IPS DF 19.7 (cell line): ENCODE data around the gene SPEF1.

Experiments
- DNase-seq: peaks from one replicate; pipeline ENCODE4 v3.0.0-alpha.2; 2013; ENCODE audit warnings: low read depth, low spot score

Gene SPEF1

DNA sequence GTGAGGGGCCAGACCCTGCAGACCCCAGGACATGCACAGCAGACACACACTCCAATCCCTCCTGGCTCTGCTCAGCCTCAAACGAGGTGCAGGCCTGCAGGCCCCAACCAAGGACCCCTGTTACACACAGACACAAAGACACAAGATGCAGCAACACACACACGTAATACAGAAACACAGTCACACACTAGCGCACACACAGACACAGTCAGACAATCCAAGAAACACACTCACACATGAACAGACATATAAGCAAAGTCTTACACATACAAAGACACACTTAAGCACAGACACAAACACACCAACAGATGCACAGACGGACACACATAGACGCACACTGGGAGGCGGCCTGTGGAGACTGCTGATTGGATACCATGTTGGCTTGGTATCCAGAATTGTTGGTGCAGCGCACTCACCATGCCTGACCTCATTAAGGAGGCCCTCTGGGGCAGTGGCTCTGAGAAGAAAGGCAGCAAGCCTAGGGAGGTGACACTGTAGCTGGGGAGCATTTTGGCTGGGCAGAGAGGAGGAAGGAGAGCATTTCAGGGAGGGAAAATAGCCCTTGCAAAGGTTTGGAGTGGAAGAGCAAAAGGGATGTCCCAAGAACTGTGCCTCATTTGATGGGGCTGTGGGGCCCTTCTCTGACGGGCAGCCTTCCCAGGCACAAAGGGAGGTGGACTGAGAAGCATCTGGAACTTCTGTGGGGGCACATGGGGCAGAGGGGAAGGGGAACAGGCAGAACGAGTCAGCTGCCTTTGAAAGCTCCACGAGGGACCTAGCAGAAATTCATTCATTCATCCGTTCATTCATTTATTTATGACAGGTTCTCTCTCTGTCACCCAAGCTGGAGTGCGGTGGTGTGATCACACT, 50.2 kb downstream of the SPEF1 start:
- DNase-seq: no peak

DNA sequence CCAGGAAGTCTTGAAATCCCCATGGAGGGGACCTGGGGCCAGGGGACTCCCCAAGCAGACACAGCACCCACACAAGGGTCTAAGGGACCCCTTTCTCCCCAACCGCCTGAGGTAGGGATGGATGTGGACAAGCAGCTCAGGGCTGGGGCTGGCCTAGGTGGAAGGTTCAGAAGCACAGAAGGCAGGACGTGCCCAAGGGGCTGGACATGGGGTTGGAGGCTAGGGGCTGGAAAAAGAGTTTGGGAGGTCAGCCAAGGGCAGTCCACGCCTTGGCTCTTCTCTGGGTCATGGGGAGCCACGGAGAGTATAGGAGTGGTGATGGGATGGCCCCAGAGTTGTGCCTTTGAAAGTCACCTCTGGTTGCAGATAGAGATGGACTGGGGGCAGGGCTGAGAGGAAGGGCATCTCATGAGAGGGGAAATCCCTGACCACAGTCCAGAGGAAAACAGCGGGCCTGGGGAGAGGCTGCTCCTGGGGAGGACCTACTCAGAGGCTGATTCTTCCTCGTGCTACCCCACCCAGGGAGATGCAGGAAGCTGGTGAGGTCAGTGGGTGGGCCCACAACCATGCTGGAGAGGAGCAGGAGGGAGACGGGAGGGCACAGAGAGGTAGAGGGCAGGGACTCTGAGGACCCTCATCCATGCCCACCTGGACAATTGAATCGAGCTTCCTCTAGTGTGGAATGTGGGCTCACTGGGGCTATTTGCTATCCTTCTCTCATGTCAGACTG, 51.3 kb downstream of the SPEF1 start:
- DNase-seq: no peak

DNA sequence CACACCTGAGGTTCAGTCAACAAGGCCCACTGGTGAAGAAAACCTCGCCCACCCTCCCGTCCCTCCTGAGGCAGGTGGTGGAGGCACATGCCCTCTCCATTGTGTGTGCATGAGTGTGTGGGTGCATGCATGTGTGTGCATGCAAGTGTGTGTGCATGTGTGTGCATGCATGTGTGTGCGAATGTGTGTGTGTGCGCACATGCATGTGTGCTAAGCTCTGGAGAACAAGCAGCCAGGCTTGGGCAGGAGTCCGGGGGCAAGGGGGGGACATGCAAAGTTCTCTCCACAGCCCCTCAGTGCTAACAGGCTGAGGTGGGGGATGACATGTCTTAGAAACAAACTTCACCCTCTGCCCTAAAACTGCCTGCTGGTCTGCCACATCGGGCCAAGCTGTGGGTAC, 51.9 kb downstream of the SPEF1 start:
- DNase-seq: no peak

DNA sequence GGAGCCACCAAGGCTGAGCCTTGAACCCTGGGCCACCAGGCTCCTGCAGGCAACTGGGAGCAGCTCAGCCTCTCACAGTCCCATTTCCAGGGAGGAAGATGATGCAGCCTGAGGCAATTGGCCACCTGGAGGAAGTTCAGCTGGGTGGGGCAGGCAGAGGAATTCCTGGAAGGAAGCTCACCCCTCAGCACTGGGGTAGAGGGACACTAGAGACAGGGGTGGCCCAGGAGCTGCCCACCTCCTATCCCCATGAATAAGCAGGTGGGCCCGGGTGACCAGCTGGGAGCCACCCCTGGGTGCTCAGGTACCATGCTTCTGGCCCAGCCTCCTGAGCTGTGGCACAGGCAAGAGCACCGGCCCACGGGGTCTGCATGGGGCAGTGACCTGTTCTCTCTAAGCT, 52.4 kb downstream of the SPEF1 start:
- no peak for DNase-seq

DNA sequence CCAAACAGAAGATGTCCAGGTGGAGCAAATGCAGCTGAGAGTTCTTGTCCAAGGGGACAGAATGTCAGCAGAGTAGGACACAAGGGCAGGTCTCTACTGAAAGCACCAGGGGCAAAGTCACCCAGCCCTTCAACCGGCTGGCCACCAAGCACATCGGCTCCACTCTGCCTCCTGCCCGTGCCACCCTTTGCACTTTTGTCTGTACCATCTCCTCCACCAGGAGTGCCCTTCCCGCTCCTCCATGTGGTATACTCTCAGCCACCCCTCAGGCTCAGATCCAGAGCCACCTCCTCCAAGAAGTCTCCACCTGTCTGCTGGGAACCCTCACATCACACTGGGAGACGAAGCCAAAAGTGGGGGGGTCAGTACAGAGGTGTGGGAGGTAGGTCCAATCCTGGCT, 52.9 kb downstream of the SPEF1 start:
- no peak for DNase-seq
